ENCODE data around the gene FAM180A. TPM values are rescaled to one million over a fixed set of nuclear protein-coding genes. Genes with fewer than 3 reads are reported as not detected.

The FAM180A gene
- total RNA-seq, 2 donors from 2014 or later = not detected

DNA sequence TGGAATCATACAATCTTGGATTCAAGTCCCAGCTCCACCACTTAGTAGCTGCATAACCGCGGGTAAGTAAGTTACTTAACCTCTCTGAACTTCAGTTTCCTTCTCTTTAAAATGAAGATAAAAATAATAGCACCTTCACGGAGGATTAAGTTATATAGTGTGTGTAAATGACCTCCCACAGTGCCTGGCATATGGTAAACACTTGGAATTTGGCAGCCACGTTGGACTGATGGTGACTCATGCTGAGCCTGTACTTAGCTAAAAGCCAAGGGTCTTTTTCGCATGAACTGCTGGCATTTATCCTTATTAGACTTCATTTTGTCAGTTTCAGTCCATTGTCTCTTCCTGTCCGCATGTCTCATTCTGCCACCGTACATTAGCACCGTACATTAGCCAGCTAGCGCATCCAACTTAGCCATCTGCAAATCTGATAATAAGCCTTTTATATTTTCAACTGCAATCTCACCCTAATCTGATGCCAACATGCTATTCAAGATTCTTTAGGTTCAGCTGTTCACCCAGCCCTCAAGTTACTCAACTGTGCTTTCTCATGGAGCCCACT is 31.9 kb downstream of the FAM180A start:
- TF ChIP-seq, protein P1, sequence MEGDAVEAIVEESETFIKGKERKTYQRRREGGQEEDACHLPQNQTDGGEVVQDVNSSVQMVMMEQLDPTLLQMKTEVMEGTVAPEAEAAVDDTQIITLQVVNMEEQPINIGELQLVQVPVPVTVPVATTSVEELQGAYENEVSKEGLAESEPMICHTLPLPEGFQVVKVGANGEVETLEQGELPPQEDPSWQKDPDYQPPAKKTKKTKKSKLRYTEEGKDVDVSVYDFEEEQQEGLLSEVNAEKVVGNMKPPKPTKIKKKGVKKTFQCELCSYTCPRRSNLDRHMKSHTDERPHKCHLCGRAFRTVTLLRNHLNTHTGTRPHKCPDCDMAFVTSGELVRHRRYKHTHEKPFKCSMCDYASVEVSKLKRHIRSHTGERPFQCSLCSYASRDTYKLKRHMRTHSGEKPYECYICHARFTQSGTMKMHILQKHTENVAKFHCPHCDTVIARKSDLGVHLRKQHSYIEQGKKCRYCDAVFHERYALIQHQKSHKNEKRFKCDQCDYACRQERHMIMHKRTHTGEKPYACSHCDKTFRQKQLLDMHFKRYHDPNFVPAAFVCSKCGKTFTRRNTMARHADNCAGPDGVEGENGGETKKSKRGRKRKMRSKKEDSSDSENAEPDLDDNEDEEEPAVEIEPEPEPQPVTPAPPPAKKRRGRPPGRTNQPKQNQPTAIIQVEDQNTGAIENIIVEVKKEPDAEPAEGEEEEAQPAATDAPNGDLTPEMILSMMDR (conservative IDR thresholded peaks at IDR 0.05) = no peak
- peaks cover 11% of the 10 kb centered on the region for H3K4me1 Mint-ChIP-seq
- Histone ChIP-seq H3K9ac (ENCODE audit: extremely low read depth, low read length, poor library complexity, severe bottlenecking) (no peak overlapping the region), H3K4me1 (ENCODE audit: control insufficient read depth, insufficient read depth, low read length) (peaks cover 6% of the 10 kb centered on the region), H3K27me3 (ENCODE audit: control insufficient read depth, insufficient read depth, low read length, poor library complexity, severe bottlenecking) (no peaks in the 10 kb centered on the region), H3K36me3 (ENCODE audit: control insufficient read depth, insufficient read depth, low read length) (no peaks in the 10 kb centered on the region), H3K27ac (ENCODE audit: low read depth, low read length) (no peak overlapping the region), H3K9me3 (ENCODE audit: control insufficient read depth, low read length) (no peaks in the 10 kb centered on the region), H3K4me3 (ENCODE audit: low read length) (no peak overlapping the region)
- no peaks in the 10 kb centered on the region for H3K9me3 Mint-ChIP-seq
- H3K36me3 Mint-ChIP-seq (ENCODE audit: low read depth) = no peaks in the 10 kb centered on the region
- DNase-seq = no peak
- H3K27me3 Mint-ChIP-seq (ENCODE audit: insufficient read depth) = no peaks in the 10 kb centered on the region
- no peak overlapping the region for H3K4me3 Mint-ChIP-seq
- 73 to 79% methylated on average over 9 of the region's 9 CpGs for WGBS, 2 experiments (ENCODE audit: insufficient coverage in 1 of 2, insufficient read length in 1 of 2)
- no peak overlapping the region for H3K27ac Mint-ChIP-seq

DNA sequence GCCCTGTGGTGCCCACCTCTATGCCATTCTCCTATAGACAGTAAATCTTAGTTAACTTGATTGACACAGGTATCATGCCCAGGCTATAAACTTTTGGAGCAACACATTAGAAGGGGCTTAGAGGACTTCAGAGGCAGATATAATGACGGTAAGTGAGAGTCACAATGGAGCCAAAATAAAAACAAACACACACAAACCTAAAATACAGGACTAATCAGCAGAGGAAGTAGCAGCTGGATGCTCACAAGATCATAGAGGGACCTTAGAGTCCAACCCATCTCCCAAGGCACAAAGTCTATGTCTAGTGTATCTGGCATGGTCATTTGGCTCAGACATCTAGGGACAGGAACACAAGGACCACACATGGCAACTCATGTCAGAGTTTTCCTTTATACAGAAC is 32.9 kb downstream of the FAM180A start:
- Histone ChIP-seq H3K27ac (ENCODE audit: low read depth, low read length) (no peak overlapping the region), H3K36me3 (ENCODE audit: control insufficient read depth, insufficient read depth, low read length) (no peaks in the 10 kb centered on the region), H3K27me3 (ENCODE audit: control insufficient read depth, insufficient read depth, low read length, poor library complexity, severe bottlenecking) (no peaks in the 10 kb centered on the region), H3K9ac (ENCODE audit: extremely low read depth, low read length, poor library complexity, severe bottlenecking) (no peak overlapping the region), H3K9me3 (ENCODE audit: control insufficient read depth, low read length) (no peaks in the 10 kb centered on the region), H3K4me1 (ENCODE audit: control insufficient read depth, insufficient read depth, low read length) (peaks cover 6% of the 10 kb centered on the region), H3K4me3 (ENCODE audit: low read length) (no peak overlapping the region)
- Mint-ChIP-seq H3K27ac (no peak overlapping the region), H3K27me3 (ENCODE audit: insufficient read depth) (no peaks in the 10 kb centered on the region), H3K36me3 (ENCODE audit: low read depth) (no peaks in the 10 kb centered on the region), H3K9me3 (no peaks in the 10 kb centered on the region), H3K4me1 (peaks cover 14% of the 10 kb centered on the region), H3K4me3 (no peak overlapping the region)
- TF ChIP-seq, protein P1 (conservative IDR thresholded peaks at IDR 0.05) = no peak
- WGBS, 2 experiments (ENCODE audit: insufficient coverage in 1 of 2, insufficient read length in 1 of 2) = 100% methylated on average over 1 of the region's 1 CpG; no CpG with 5 or more reads in 1 of the 2 experiments
- no peak for DNase-seq

DNA sequence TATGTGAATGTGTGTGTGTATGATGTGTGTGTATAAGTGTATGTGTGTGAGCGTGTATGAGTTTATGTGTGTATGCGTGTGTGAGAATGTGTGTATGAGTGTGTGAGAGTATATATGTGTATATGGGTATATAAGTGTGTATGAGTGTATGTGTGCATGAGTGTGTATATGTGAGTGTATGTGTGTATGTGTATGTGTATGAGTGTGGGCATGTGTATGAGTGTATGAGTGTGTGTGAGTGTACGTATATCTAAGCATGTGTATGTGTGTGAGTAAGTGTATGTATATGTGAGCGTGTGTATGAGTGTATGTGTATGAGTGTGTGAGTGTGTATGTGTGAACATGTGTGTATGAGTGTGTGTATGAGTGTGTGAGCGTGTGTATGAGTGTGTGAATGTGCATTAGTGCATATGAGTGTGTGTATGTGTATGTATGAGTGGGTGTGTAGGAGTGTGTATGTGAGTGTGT is 33.5 kb downstream of the FAM180A start:
- Histone ChIP-seq H3K9me3 (ENCODE audit: control insufficient read depth, low read length) (no peaks in the 10 kb centered on the region), H3K36me3 (ENCODE audit: control insufficient read depth, insufficient read depth, low read length) (no peaks in the 10 kb centered on the region), H3K9ac (ENCODE audit: extremely low read depth, low read length, poor library complexity, severe bottlenecking) (no peak overlapping the region), H3K27ac (ENCODE audit: low read depth, low read length) (peak overlapping the region; percentile 50), H3K27me3 (ENCODE audit: control insufficient read depth, insufficient read depth, low read length, poor library complexity, severe bottlenecking) (no peaks in the 10 kb centered on the region), H3K4me1 (ENCODE audit: control insufficient read depth, insufficient read depth, low read length) (peaks cover 6% of the 10 kb centered on the region), H3K4me3 (ENCODE audit: low read length) (no peak overlapping the region)
- no peak for DNase-seq
- Mint-ChIP-seq H3K9me3 (no peaks in the 10 kb centered on the region), H3K27ac (no peak overlapping the region), H3K36me3 (ENCODE audit: low read depth) (no peaks in the 10 kb centered on the region), H3K4me3 (no peak overlapping the region), H3K4me1 (peaks cover 14% of the 10 kb centered on the region), H3K27me3 (ENCODE audit: insufficient read depth) (no peaks in the 10 kb centered on the region)
- WGBS, 2 experiments (ENCODE audit: insufficient coverage in 1 of 2, insufficient read length in 1 of 2) = 95% methylated on average over 5 of the region's 5 CpGs
- TF ChIP-seq, protein P1 (conservative IDR thresholded peaks at IDR 0.05) = no peak
